ENCODE results near the gene APP.

The APP gene

GRCh38 chr21:25999921-26000582 is 170.5 kb downstream of the APP start:
- no peaks in the 10 kb centered on the region for H3K79me2 ChIP-seq (ENCODE audit: low read length)
- H3K9me3 ChIP-seq (replicated peaks; ENCODE audit: insufficient read depth, low read length): no peaks in the 10 kb centered on the region
- no peaks in the 10 kb centered on the region for H4K20me1 ChIP-seq (ENCODE audit: insufficient read depth, low read length)
- DNase-seq: no peak
- H3K4me1 ChIP-seq (ENCODE audit: low read length): peaks cover 1% of the 10 kb centered on the region
- H3K9ac ChIP-seq (ENCODE audit: low read length): no peak overlapping the region
- no peak overlapping the region for H3K27ac ChIP-seq (ENCODE audit: low read length)
- no peak overlapping the region for H2AFZ ChIP-seq (ENCODE audit: low read length)
- H3K4me2 ChIP-seq (ENCODE audit: low read depth, low read length): no peak overlapping the region
- H3K27me3 ChIP-seq (replicated peaks; ENCODE audit: insufficient read depth, low read length): no peaks in the 10 kb centered on the region
- H3K36me3 ChIP-seq (replicated peaks; ENCODE audit: insufficient read depth, low read length): no peaks in the 10 kb centered on the region
- no peaks in the 10 kb centered on the region for H3F3A ChIP-seq (ENCODE audit: insufficient read depth, low read length)
- H3K4me3 ChIP-seq (ENCODE audit: low read length): no peak overlapping the region
- no peak for TF ChIP-seq CTCF (IDR thresholded peaks at IDR 0.05; ENCODE audit: low read length)
- TF ChIP-seq EZH2 (optimal IDR thresholded peaks at IDR 0.05; ENCODE audit: low read depth, low read length): no peak
- no peak for TF ChIP-seq EZH2phosphoT487 (IDR thresholded peaks at IDR 0.05; ENCODE audit: low read length)
- no peaks in the 10 kb centered on the region for H3K9me2 ChIP-seq (replicated peaks; ENCODE audit: insufficient read depth, low read length)

- H3K36me3 ChIP-seq (replicated peaks; ENCODE audit: insufficient read depth, low read length): no peaks in the 10 kb centered on the region
Measured at GRCh38 chr21:25997788-25998611, 172.6 kb downstream of the APP start.

GRCh38 chr21:25995278-25995677 is 175.3 kb downstream of the APP start:
- no peak overlapping the region for H3K27ac ChIP-seq (ENCODE audit: low read length)
- H3K36me3 ChIP-seq (replicated peaks; ENCODE audit: insufficient read depth, low read length): no peaks in the 10 kb centered on the region
- H3F3A ChIP-seq (ENCODE audit: insufficient read depth, low read length): no peaks in the 10 kb centered on the region
- no peak overlapping the region for H2AFZ ChIP-seq (ENCODE audit: low read length)
- no peak overlapping the region for H3K4me2 ChIP-seq (ENCODE audit: low read depth, low read length)
- H4K20me1 ChIP-seq (ENCODE audit: insufficient read depth, low read length): no peaks in the 10 kb centered on the region
- H3K79me2 ChIP-seq (ENCODE audit: low read length): no peaks in the 10 kb centered on the region
- H3K4me1 ChIP-seq (ENCODE audit: low read length): no peaks in the 10 kb centered on the region
- no peak for DNase-seq
- H3K27me3 ChIP-seq (replicated peaks; ENCODE audit: insufficient read depth, low read length): no peaks in the 10 kb centered on the region
- TF ChIP-seq EZH2 (optimal IDR thresholded peaks at IDR 0.05; ENCODE audit: low read depth, low read length): no peak
- TF ChIP-seq EZH2phosphoT487 (IDR thresholded peaks at IDR 0.05; ENCODE audit: low read length): no peak
- TF ChIP-seq CTCF (IDR thresholded peaks at IDR 0.05; ENCODE audit: low read length): no peak
- no peaks in the 10 kb centered on the region for H3K9me2 ChIP-seq (replicated peaks; ENCODE audit: insufficient read depth, low read length)
- no peak overlapping the region for H3K9ac ChIP-seq (ENCODE audit: low read length)
- H3K4me3 ChIP-seq (ENCODE audit: low read length): no peak overlapping the region
- no peaks in the 10 kb centered on the region for H3K9me3 ChIP-seq (replicated peaks; ENCODE audit: insufficient read depth, low read length)

More at GRCh38 chr21:25997788-25998611, 172.6 kb downstream of the APP start:
- H3K9me3 ChIP-seq (replicated peaks; ENCODE audit: insufficient read depth, low read length): no peaks in the 10 kb centered on the region
- no peak overlapping the region for H2AFZ ChIP-seq (ENCODE audit: low read length)
- H4K20me1 ChIP-seq (ENCODE audit: insufficient read depth, low read length): no peaks in the 10 kb centered on the region
- no peaks in the 10 kb centered on the region for H3K4me1 ChIP-seq (ENCODE audit: low read length)
- H3K27me3 ChIP-seq (replicated peaks; ENCODE audit: insufficient read depth, low read length): no peaks in the 10 kb centered on the region
- H3K4me3 ChIP-seq (ENCODE audit: low read length): no peak overlapping the region
- no peaks in the 10 kb centered on the region for H3F3A ChIP-seq (ENCODE audit: insufficient read depth, low read length)
- DNase-seq: no peak
- H3K27ac ChIP-seq (ENCODE audit: low read length): no peak overlapping the region
- TF ChIP-seq CTCF (IDR thresholded peaks at IDR 0.05; ENCODE audit: low read length) (no peak), EZH2 (optimal IDR thresholded peaks at IDR 0.05; ENCODE audit: low read depth, low read length) (no peak)
- no peak overlapping the region for H3K4me2 ChIP-seq (ENCODE audit: low read depth, low read length)
- H3K79me2 ChIP-seq (ENCODE audit: low read length): no peaks in the 10 kb centered on the region
- no peak overlapping the region for H3K9ac ChIP-seq (ENCODE audit: low read length)
- H3K9me2 ChIP-seq (replicated peaks; ENCODE audit: insufficient read depth, low read length): no peaks in the 10 kb centered on the region
